Hepatocyte (in vitro differentiated cells): ENCODE results near the gene NEUROD2.

Experiments
- CTCF ChIP-seq: fragments of 200-600 bp; sonication (generic); IDR thresholded peaks from 2 replicates; pipeline ENCODE4 v1.5.1; 2016; ENCODE audit warnings: antibody characterized with exemption, mild to moderate bottlenecking; ENCODE audit not compliant: poor library complexity
- EZH2 ChIP-seq: fragments of 200-600 bp; sonication (generic); IDR thresholded peaks from 2 replicates; pipeline ENCODE4 v1.6.1; 2016; ENCODE audit warnings: antibody characterized with exemption, mild to moderate bottlenecking, borderline replicate concordance
- EZH2phosphoT487 ChIP-seq: fragments of 200-600 bp; sonication (generic); IDR thresholded peaks from one replicate; pipeline ENCODE4 v1.6.1; 2018; ENCODE audit warnings: antibody characterized with exemption, mild to moderate bottlenecking, low read depth, moderate library complexity; ENCODE audit not compliant: unreplicated experiment, severe bottlenecking

- TF ChIP-seq CTCF = no peak
- no peak for TF ChIP-seq EZH2
- TF ChIP-seq EZH2phosphoT487 = no peak
These were observed 26.5 kb downstream of the NEUROD2 start for GRCh38 chr17:39581071-39581758.
